H1 (cell line): ENCODE measurements around the gene PPBP.

ENCODE experiments used
- CEBPB ChIP-seq: IDR thresholded peaks from 2 replicates; pipeline ENCODE4 v1.6.1; 2012; ENCODE audit warnings: low read depth, low read length
- CHD2 ChIP-seq: IDR thresholded peaks from 2 replicates; pipeline ENCODE4 v1.6.1; 2012; ENCODE audit warnings: low read length, improper control_type of control experiment
- CTCF ChIP-seq, 3 experiments: IDR thresholded peaks; 1 replicate in 2 of 3; 2 replicates in 1 of 3; pipeline versions ENCODE4 v1.5.1 to v1.6.1; 2011; ENCODE audit warnings: low read length in 3 of 3, mild to moderate bottlenecking in 3 of 3, inconsistent platforms in 2 of 3, low read depth in 1 of 3, moderate library complexity in 1 of 3; ENCODE audit not compliant: insufficient read depth in 1 of 3; ENCODE audit errors: control extremely low read depth in 1 of 3
- EP300 ChIP-seq, 2 experiments: IDR thresholded peaks; 1 replicate in 1 of 2; 2 replicates in 1 of 2; pipeline ENCODE4 v1.6.1; 2011 to 2012; ENCODE audit warnings: low read depth in 2 of 2, low read length in 2 of 2, mild to moderate bottlenecking in 2 of 2, borderline replicate concordance in 1 of 2, inconsistent platforms in 1 of 2, moderate library complexity in 1 of 2
- EZH2 ChIP-seq: fragments of 200-600 bp; sonication (generic); IDR thresholded peaks from 2 replicates; pipeline ENCODE4 v1.7.1; 2012; ENCODE audit warnings: low read depth, mild to moderate bottlenecking, moderate library complexity, low read length, inconsistent platforms; ENCODE audit not compliant: severe bottlenecking
- FOSL1 ChIP-seq: IDR thresholded peaks from 2 replicates; pipeline ENCODE4 v1.6.1; 2011; ENCODE audit warnings: mild to moderate bottlenecking, low read depth, low read length, moderate library complexity; ENCODE audit not compliant: insufficient read depth
- MAFK ChIP-seq: IDR thresholded peaks from 2 replicates; pipeline ENCODE4 v1.6.1; 2012; ENCODE audit warnings: low read depth, mild to moderate bottlenecking, improper control_type of control experiment, low read length
- MAX ChIP-seq: IDR thresholded peaks from 2 replicates; pipeline ENCODE4 v1.6.1; 2012; ENCODE audit warnings: inconsistent platforms
- POLR2A ChIP-seq, 2 experiments: IDR thresholded peaks; 1 replicate in 1 of 2; 2 replicates in 1 of 2; pipeline ENCODE4 v1.6.1; 2011; ENCODE audit warnings: low read depth in 2 of 2, low read length in 2 of 2, mild to moderate bottlenecking in 2 of 2; ENCODE audit errors: control extremely low read depth in 1 of 2
- SIN3A ChIP-seq, 2 experiments: IDR thresholded peaks in 1 of 2; conservative IDR thresholded peaks in 1 of 2; 2 replicates each; pipeline ENCODE4 v1.6.1; 2011 to 2012; ENCODE audit warnings: low read length in 2 of 2, improper control_type of control experiment in 1 of 2, low read depth in 1 of 2, mild to moderate bottlenecking in 1 of 2
- TAF1 ChIP-seq: IDR thresholded peaks from 2 replicates; pipeline ENCODE4 v1.6.1; 2011; ENCODE audit warnings: mild to moderate bottlenecking, low read depth, low read length
- TAF7 ChIP-seq: optimal IDR thresholded peaks from 2 replicates; pipeline ENCODE3; 2011; ENCODE audit warnings: low read depth, mild to moderate bottlenecking, inconsistent platforms, low read length, moderate library complexity, borderline replicate concordance
- TCF12 ChIP-seq: IDR thresholded peaks from 2 replicates; pipeline ENCODE4 v1.6.1; 2011; ENCODE audit warnings: low read depth, mild to moderate bottlenecking, low read length
- ZNF274 ChIP-seq: IDR thresholded peaks from 2 replicates; pipeline ENCODE4 v1.7.0; 2012; ENCODE audit warnings: low read length, borderline replicate concordance; ENCODE audit errors: extremely low read depth

- no peak for TF ChIP-seq EZH2
- TF ChIP-seq CTCF (IDR thresholded peaks at IDR 0.05; ENCODE audit: control extremely low read depth in 1 of 3, insufficient read depth in 1 of 3, low read depth in 1 of 3, low read length in 3 of 3) = no peak
- TF ChIP-seq ZNF274 = no peak
- TF ChIP-seq MAX = no peak
- no peak for TF ChIP-seq TAF1
- TF ChIP-seq SIN3A (conservative IDR thresholded peaks at IDR 0.05 in 1 of 2, IDR thresholded peaks at IDR 0.05 in 1 of 2; ENCODE audit: low read depth in 1 of 2, low read length in 2 of 2) = no peak
- TF ChIP-seq TAF7 = no peak
- no peak for TF ChIP-seq POLR2A (IDR thresholded peaks at IDR 0.05; ENCODE audit: control extremely low read depth in 1 of 2, low read depth in 2 of 2, low read length in 2 of 2)
- TF ChIP-seq EP300 (IDR thresholded peaks at IDR 0.05; ENCODE audit: borderline replicate concordance in 1 of 2, low read depth in 2 of 2, low read length in 2 of 2) = no peak
- no peak for TF ChIP-seq CHD2
- TF ChIP-seq MAFK = no peak
- no peak for TF ChIP-seq CEBPB
- no peak for TF ChIP-seq FOSL1
- no peak for TF ChIP-seq TCF12
Measured at GRCh38 chr4:73990988-73991741, 3.2 kb upstream of the PPBP start.
